Thyroid gland (tissue), 4 donors: ENCODE measurements around the gene CCDC148.

ENCODE experiments used
- CTCF ChIP-seq, 6 experiments: fragments of 200-600 bp in 3 of 6; fragments of 450-650 bp in 3 of 6; sonication (generic) in 3 of 6; IDR thresholded peaks; one replicate each; pipeline ENCODE4 v1.5.1; 2016 to 2019; ENCODE audit warnings: antibody characterized with exemption in 6 of 6, mild to moderate bottlenecking in 2 of 6, inconsistent platforms in 1 of 6, moderate library complexity in 1 of 6
- POLR2A ChIP-seq, 2 donors: fragments of 450-650 bp; IDR thresholded peaks; one replicate each; pipeline ENCODE4 v1.6.1; 2017; ENCODE audit warnings: antibody characterized with exemption in 2 of 2, mild to moderate bottlenecking in 2 of 2, moderate library complexity in 1 of 2

GRCh38 chr2:158313734-158314133, 142.8 kb downstream of the CCDC148 start:
- TF ChIP-seq CTCF (IDR thresholded peaks at IDR 0.05), result no peak
- TF ChIP-seq POLR2A (IDR thresholded peaks at IDR 0.05), result no peak
